Spinal cord (tissue), 10 donors: ENCODE measurements around the gene STAMBP. TPM values are rescaled to one million over a fixed set of nuclear protein-coding genes. Genes with fewer than 3 reads are reported as not detected.

ENCODE experiments used
- DNase-seq, 6 donors: peaks; one replicate each; pipeline versions ENCODE4 v3.0.0 to v3.0.0-alpha.2; 2013 to 2015; ENCODE audit warnings: low spot score in 6 of 6, low read depth in 4 of 6
- H3K27ac ChIP-seq: one replicate; pipeline ENCODE4 v1.5.1; 2013; ENCODE audit warnings: low read depth, low read length, control low read depth
- H3K27me3 ChIP-seq: one replicate; pipeline ENCODE4 v1.6.1; 2013; ENCODE audit warnings: low read length; ENCODE audit not compliant: control insufficient read depth, insufficient read depth
- H3K36me3 ChIP-seq: one replicate; pipeline ENCODE4 v1.6.1; 2013; ENCODE audit warnings: low read length; ENCODE audit not compliant: control insufficient read depth, insufficient read depth
- H3K4me1 ChIP-seq: one replicate; pipeline ENCODE4 v1.6.1; 2013; ENCODE audit warnings: low read length; ENCODE audit not compliant: control insufficient read depth, insufficient read depth
- H3K4me3 ChIP-seq: one replicate; pipeline ENCODE4 v1.5.1; 2013; ENCODE audit warnings: low read depth, low read length, control low read depth
- H3K9me3 ChIP-seq: one replicate; pipeline ENCODE4 v1.6.1; 2013; ENCODE audit warnings: low read length; ENCODE audit not compliant: control insufficient read depth, insufficient read depth
- WGBS: methylation state at CpG from one replicate; pipeline ENCODE4 v1.1.5; 2013; ENCODE audit warnings: missing lambda C conversion rate; ENCODE audit not compliant: insufficient coverage; 5-methylcytosine and 5-hydroxymethylcytosine counted together
- polyA plus RNA-seq, 2 donors: library from polyadenylated mRNA; unstranded; fragments of 120-200 nt; gene quantifications; one replicate each; pipeline ENCODE4 v1.2.1, GENCODE V29; 2013; ENCODE audit not compliant: insufficient read length in 2 of 2
- total RNA-seq, 2 donors: library from RNA; depleted of rRNA in 1 of 2; stranded (reverse); fragments of 120-200 nt in 1 of 2; fragments of >200 nt in 1 of 2; gene quantifications; one replicate each; pipeline versions ENCODE4 v1.2.3 to v1.2.4, GENCODE V29; 2013 to 2014
- donor health status: healthy.

STAMBP gene
- total and polyA plus RNA-seq, 4 donors, result 34.7 to 86.9 (median 61.6) TPM

DNA sequence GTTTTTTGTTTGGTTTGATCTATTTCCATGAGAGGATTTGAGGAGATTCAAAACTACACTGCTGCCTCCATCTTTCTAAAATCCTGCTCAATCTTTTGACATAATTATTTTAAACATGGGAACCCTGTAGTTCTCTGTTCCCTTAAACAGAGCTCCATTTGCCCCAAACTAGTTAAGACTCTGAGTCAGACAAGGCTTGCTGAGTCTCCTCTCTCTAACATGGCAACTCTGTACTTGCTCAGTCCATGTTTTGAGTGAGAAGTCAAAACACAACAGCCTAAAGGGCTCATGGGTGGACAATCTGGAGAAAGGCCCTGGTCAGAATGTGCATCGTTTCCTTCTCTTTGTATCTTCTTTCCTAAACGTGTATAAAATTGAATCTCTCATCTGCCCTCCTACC is 7.1 kb upstream of the STAMBP start:
- 80% methylated on average over 1 of the region's 2 CpGs for WGBS

DNA sequence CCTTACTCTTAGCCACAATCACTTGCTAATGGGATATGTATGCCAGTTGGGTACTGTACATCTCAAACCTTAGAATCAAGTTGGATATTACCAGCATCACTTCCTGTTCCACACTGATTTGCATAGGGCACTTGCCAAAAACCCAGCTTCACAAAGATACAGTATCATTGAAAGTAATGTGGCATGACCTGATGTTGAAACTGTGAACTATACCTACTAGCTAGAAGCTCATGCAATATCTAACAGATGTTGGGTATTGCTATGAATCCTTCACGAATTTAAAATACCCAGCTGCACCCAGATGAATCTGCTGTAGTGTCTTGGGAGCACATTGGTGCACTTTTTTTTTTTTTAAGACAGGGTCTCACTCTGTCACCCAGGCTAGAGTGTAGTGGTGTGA is 6.5 kb upstream of the STAMBP start:
- Histone ChIP-seq H3K27ac (no peak overlapping the region), H3K4me3 (no peak overlapping the region), H3K4me1 (no peaks in the 10 kb centered on the region), H3K9me3 (no peaks in the 10 kb centered on the region), H3K27me3 (peaks cover 8% of the 10 kb centered on the region), H3K36me3 (no peaks in the 10 kb centered on the region)
- no peak for DNase-seq
- no CpG with 5 or more reads among the region's 1 CpG for WGBS

More for the DNA sequence above, 7.1 kb upstream of the STAMBP start:
- no peak for DNase-seq
- Histone ChIP-seq H3K36me3 (no peaks in the 10 kb centered on the region), H3K4me1 (no peaks in the 10 kb centered on the region), H3K9me3 (no peaks in the 10 kb centered on the region), H3K4me3 (no peak overlapping the region), H3K27ac (no peak overlapping the region), H3K27me3 (peaks cover 8% of the 10 kb centered on the region)

DNA sequence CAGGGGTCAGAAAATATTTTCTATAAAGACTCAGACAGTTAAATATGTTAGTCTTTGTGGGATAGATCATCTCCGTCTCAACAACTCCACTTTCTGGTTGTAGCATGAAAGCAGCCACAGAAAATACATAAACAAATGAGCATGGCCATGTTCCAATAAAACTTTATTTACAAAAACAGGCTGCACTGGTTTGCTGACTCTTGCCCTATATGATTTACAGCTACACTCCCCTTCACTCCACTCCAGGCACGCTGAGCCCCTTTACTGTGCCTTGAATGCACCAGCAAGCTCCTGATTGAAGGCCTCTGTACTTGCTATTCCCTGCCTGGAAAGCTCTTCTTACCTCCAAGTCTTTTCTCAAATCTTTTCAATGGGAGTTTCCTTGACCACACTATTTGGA is 5.8 kb upstream of the STAMBP start:
- H3K4me1 ChIP-seq, result no peaks in the 10 kb centered on the region
- WGBS, result 24% methylated on average over 1 of the region's 2 CpGs
- no peak overlapping the region for H3K4me3 ChIP-seq
- H3K9me3 ChIP-seq, result no peaks in the 10 kb centered on the region
- peaks cover 8% of the 10 kb centered on the region for H3K27me3 ChIP-seq
- H3K27ac ChIP-seq, result no peak overlapping the region
- H3K36me3 ChIP-seq, result no peaks in the 10 kb centered on the region
- DNase-seq, result no peak

DNA sequence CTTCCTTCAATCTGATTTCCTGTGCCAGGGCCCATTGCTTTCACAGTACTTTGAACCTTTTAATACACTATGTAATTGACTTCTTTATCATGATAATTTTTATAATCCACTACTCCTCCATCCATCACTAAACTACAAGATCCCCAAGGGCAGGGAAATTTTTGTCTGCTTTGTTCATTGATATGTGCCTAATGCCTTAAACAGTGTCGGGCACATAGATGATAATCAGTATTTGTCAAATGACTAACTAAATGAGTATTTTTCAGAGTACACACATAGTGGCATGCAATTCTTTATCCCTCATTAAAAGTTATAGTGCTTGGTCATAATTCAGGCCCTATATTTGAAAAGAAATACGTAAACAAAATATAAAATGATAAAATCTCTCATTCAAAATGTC is 5.3 kb upstream of the STAMBP start:
- H3K27ac ChIP-seq, result no peak overlapping the region
- peaks cover 3% of the 10 kb centered on the region for H3K4me1 ChIP-seq
- no peaks in the 10 kb centered on the region for H3K9me3 ChIP-seq
- H3K4me3 ChIP-seq, result no peak overlapping the region
- DNase-seq, result no peak
- H3K36me3 ChIP-seq, result no peaks in the 10 kb centered on the region
- no CpG with 5 or more reads among the region's 2 CpGs for WGBS
- peaks cover 8% of the 10 kb centered on the region for H3K27me3 ChIP-seq

DNA sequence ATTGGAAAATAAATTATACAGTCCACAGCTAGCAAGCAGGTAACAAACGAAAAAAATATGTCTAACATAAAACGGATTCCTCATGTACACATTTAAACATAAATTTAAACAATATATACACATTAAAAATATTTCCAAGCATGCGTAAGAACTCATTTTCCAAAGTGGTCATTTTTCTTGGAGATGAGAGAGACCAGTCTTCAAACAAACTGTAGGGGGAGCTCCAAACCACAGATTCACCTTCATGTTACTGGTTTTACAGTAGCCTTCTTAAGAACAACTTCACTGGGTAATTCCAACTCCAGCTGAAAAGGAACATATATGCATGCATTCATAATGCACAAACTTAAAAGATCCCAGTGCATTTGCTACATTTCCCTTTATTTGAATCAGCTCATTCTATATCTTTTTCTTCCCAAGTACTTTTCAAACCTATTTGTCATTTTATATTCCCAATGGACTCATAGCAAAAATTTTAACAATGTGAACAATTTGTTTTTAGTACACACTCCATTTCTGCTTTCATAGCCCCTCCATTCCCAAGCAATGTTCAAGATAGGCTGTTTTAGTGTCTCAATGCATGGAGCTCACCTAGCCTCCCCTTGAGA is 4.7 kb upstream of the STAMBP start:
- Histone ChIP-seq H3K4me3 (no peak overlapping the region), H3K4me1 (peaks cover 3% of the 10 kb centered on the region), H3K9me3 (no peaks in the 10 kb centered on the region), H3K36me3 (no peaks in the 10 kb centered on the region), H3K27me3 (peaks cover 8% of the 10 kb centered on the region), H3K27ac (no peak overlapping the region)
- no CpG with 5 or more reads among the region's 3 CpGs for WGBS
- peak; percentile 21 to 96 (median 66) for DNase-seq

DNA sequence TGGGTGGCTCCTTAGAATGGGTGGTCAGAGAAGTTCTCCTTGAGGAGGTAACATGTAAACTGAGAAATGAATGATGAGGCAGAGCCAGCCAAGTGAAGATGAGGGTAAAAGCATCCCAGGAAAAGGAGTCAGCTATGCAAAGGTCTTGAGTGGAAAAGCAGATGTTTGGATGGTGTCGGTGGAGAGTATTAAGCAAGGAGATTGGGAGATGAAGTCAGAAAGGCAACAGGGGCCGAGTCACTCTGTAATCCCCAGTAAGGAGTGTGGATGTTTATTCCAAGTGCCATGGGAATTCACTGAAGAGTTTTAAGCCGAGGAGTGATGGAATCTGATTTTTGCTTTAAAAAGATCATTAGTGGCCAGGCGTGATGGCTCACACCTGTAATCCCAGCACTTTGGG is 3.4 kb upstream of the STAMBP start:
- Histone ChIP-seq H3K4me1 (peaks cover 7% of the 10 kb centered on the region), H3K36me3 (no peaks in the 10 kb centered on the region), H3K9me3 (no peaks in the 10 kb centered on the region), H3K27me3 (peaks cover 8% of the 10 kb centered on the region), H3K27ac (no peak overlapping the region), H3K4me3 (no peak overlapping the region)
- 72% methylated on average over 3 of the region's 4 CpGs for WGBS
- DNase-seq, result no peak

DNA sequence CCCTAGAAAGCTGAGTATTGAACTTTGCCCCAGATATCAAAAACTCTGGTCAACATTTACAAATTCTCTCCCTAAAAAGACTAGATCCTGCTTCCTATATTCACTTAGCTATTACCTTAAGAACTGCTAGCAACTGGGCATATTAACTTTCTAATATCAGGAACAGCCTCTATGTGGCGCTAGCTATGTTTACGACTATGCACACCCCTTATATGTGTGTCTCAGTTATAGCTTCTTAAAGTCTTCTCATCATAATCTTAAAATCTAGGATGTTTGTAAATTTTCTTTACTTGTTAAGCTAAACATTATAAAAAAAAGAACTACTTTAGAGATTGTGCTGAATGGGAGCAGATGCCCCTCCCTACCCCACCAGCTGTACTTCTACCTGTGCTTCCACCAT is 1.7 kb upstream of the STAMBP start:
- peaks cover 7% of the 10 kb centered on the region for H3K4me1 ChIP-seq
- no peaks in the 10 kb centered on the region for H3K9me3 ChIP-seq
- no CpG with 5 or more reads among the region's 2 CpGs for WGBS
- no peak overlapping the region for H3K4me3 ChIP-seq
- no peaks in the 10 kb centered on the region for H3K27me3 ChIP-seq
- DNase-seq, result peak in 1 of 6 donors; percentile 29
- H3K27ac ChIP-seq, result no peak overlapping the region
- H3K36me3 ChIP-seq, result no peaks in the 10 kb centered on the region

DNA sequence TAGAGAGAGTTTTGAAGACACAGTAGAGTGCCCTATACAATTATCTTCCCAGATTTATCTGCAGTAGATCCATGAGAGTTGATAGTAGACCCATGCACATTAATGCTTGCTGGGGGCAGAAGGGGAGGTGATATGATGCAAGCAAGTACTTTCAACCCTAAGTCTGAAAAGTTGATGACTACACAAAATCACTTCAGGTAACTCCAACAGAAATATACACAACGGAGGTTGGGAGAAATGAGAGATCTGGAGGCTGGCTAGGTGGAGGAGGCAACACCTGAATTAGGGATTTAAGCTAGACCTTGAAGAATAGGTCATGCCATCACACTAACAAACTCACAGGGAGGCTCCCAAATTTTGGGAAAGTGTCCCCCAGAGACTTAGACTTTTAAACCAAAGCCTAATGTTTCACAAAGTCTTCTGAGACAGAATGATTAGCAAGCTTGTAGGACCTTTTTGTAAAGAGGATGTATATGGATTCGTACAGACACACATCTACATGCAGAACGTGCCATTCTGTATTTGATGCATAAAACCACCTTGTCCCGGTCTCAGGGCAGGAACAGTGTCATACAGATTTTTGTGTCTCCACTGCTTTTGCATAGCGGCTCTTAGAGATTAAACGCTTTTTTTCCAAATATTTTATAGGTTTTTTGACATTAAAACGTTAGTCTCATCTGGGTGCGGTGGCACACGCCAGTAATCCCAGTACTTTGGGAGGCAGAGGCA is 937 bp upstream of the STAMBP start:
- Histone ChIP-seq H3K9me3 (no peaks in the 10 kb centered on the region), H3K4me3 (peak overlapping the region; percentile 90), H3K27me3 (no peaks in the 10 kb centered on the region), H3K4me1 (peaks cover 7% of the 10 kb centered on the region), H3K36me3 (no peaks in the 10 kb centered on the region), H3K27ac (no peak overlapping the region)
- DNase-seq, result no peak
- 96% methylated on average over 4 of the region's 9 CpGs for WGBS

DNA sequence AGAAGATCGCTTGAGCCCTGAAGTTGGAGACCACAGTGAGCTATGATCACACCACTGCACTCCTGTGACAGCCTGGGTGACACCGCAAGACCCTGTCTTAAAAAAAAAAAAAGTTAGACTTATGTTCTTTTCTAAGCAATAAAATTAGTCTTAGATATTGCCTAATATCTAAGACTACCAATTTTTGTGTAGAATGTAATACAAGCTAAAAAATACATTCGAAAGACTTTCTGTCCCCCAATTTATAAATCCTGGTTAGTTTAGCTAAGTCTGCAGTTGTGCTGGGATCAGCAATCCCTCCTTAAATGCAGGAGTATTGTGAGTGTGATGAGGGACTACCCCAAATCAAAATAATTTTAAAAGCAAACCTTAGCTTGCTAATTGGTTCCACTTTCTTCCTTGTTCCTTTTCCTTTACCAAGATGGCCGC is 358 bp upstream of the STAMBP start:
- DNase-seq, result no peak
- no CpG with 5 or more reads among the region's 4 CpGs for WGBS
- H3K4me3 ChIP-seq, result peak overlapping the region; percentile 90

DNA sequence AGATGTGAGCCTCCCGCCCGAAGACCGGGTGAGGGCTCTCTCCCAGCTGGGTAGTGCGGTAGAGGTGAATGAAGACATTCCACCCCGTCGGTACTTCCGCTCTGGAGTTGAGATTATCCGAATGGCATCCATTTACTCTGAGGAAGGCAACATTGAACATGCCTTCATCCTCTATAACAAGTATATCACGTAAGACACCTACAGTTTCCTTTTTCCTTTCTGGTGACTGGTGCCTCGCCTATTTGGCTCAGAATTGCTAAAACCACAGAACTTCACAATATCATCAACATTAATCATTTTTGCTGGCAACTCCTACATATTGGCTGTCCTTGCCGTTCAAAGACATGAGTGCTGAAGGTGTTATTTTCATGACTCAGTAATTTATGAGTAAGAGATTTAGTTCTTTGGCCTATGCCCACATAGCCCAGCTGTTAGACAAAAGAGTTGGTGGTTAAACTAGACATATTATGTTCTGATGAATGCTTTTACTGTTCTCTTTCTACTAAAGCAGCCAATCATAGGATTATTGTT is 2.2 kb downstream of the STAMBP start:
- peaks cover 7% of the 10 kb centered on the region for H3K4me1 ChIP-seq
- H3K36me3 ChIP-seq, result peaks cover 10% of the 10 kb centered on the region
- H3K27me3 ChIP-seq, result no peaks in the 10 kb centered on the region
- no peak overlapping the region for H3K4me3 ChIP-seq
- no peak for DNase-seq
- H3K27ac ChIP-seq, result no peak overlapping the region
- no peaks in the 10 kb centered on the region for H3K9me3 ChIP-seq
- WGBS, result 97% methylated on average over 7 of the region's 11 CpGs

More for the DNA sequence above, 358 bp upstream of the STAMBP start:
- no peaks in the 10 kb centered on the region for H3K9me3 ChIP-seq
- H3K4me1 ChIP-seq, result peaks cover 7% of the 10 kb centered on the region
- no peaks in the 10 kb centered on the region for H3K27me3 ChIP-seq
- peak overlapping the region; percentile 49 for H3K27ac ChIP-seq
- no peaks in the 10 kb centered on the region for H3K36me3 ChIP-seq
